Uterus (tissue), 4 donors: Measurements from ENCODE around the gene TMEM245. TPM values are rescaled to one million over a fixed set of nuclear protein-coding genes. Genes with fewer than 3 reads are reported as not detected.

Experiments
- DNase-seq, 2 donors: peaks; one replicate each; pipeline ENCODE4 v3.0.0-alpha.2; 2019 to 2020
- H3K27ac ChIP-seq, 2 donors: fragments of 200-600 bp; sonication (generic); 1 replicate in 1 of 2; 2 replicates in 1 of 2; pipeline ENCODE4 v1.5.1; 2016 to 2018
- H3K27me3 ChIP-seq, 2 donors: fragments of 200-600 bp; sonication (generic); one replicate each; pipeline ENCODE4 v1.5.1; 2018 to 2019; ENCODE audit warnings: control low read depth in 1 of 2
- H3K36me3 ChIP-seq, 2 donors: fragments of 200-600 bp; sonication (generic); one replicate each; pipeline ENCODE4 v1.5.1; 2019; ENCODE audit warnings: control low read depth in 1 of 2
- H3K4me1 ChIP-seq, 2 donors: fragments of 200-600 bp; sonication (generic); one replicate each; pipeline ENCODE4 v1.5.1; 2018 to 2019; ENCODE audit warnings: control low read depth in 1 of 2
- H3K4me3 ChIP-seq, 2 donors: fragments of 200-600 bp; sonication (generic); 1 replicate in 1 of 2; 2 replicates in 1 of 2; pipeline ENCODE4 v1.5.1; 2018 to 2019; ENCODE audit warnings: mild to moderate bottlenecking in 1 of 2
- H3K9me3 ChIP-seq, 2 donors: fragments of 200-600 bp; sonication (generic); one replicate each; pipeline ENCODE4 v1.5.1; 2019; ENCODE audit warnings: control low read depth in 1 of 2
- CTCF ChIP-seq, 4 experiments: fragments of 200-600 bp in 2 of 4; fragments of 450-650 bp in 2 of 4; sonication (generic) in 2 of 4; IDR thresholded peaks; one replicate each; pipeline ENCODE4 v1.5.1; 2016 to 2019; ENCODE audit warnings: antibody characterized with exemption in 4 of 4, mild to moderate bottlenecking in 2 of 4, moderate library complexity in 1 of 4
- POLR2A ChIP-seq, 2 donors: fragments of 450-650 bp; IDR thresholded peaks; one replicate each; pipeline ENCODE4 v1.6.1; 2016; ENCODE audit warnings: antibody characterized with exemption in 2 of 2, mild to moderate bottlenecking in 1 of 2, moderate library complexity in 1 of 2
- intact Hi-C: fragments of 100-400 bp; cut with DNase I; formaldehyde crosslinking; loops from one replicate; pipeline ENCODE4 v1.15.1; 2023; ENCODE audit warnings: low total_unique reads
- total RNA-seq, 4 donors: library from RNA; depleted of rRNA in 3 of 4; stranded (reverse); fragments of >200 nt in 3 of 4; gene quantifications; one replicate each; pipeline versions ENCODE4 v1.1.0 to v1.2.4, GENCODE V29; 2014 to 2023
- donor health status: DM: yes; HTN: yes; CAD: no.

The TMEM245 gene
- total RNA-seq, 4 donors from 2014 or later: 59.7 to 80.0 (median 76.0) TPM

GRCh38 chr9:109037946-109038715 lies 81.6 kb downstream of the TMEM245 start:
- intact Hi-C loops: no loop called here
- Histone ChIP-seq H3K9me3 (no peaks in the 10 kb centered on the region), H3K36me3 (no peaks in the 10 kb centered on the region), H3K4me3 (no peak overlapping the region), H3K27me3 (no peaks in the 10 kb centered on the region), H3K4me1 (peaks cover 0 to 7% of the 10 kb centered on the region in 2 donors), H3K27ac (no peak overlapping the region)
- TF ChIP-seq CTCF (IDR thresholded peaks at IDR 0.05): no peak
- no peak for TF ChIP-seq POLR2A (IDR thresholded peaks at IDR 0.05)
- DNase-seq: no peak

- Histone ChIP-seq H3K27ac (peak overlapping the region; percentile 41 to 59), H3K36me3 (no peaks in the 10 kb centered on the region), H3K9me3 (no peaks in the 10 kb centered on the region), H3K4me1 (peaks cover 0 to 7% of the 10 kb centered on the region in 2 donors), H3K27me3 (no peaks in the 10 kb centered on the region), H3K4me3 (no peak overlapping the region)
- TF ChIP-seq CTCF (IDR thresholded peaks at IDR 0.05) (no peak), POLR2A (IDR thresholded peaks at IDR 0.05) (no peak)
- intact Hi-C loops: no loop called here
- DNase-seq: no peak
Measured at GRCh38 chr9:109036744-109037680, 82.7 kb downstream of the TMEM245 start.

GRCh38 chr9:109035684-109036423 lies 83.9 kb downstream of the TMEM245 start:
- no peaks in the 10 kb centered on the region for H3K36me3 ChIP-seq
- H3K27ac ChIP-seq: peak overlapping the region; percentile 41 to 59
- TF ChIP-seq POLR2A (IDR thresholded peaks at IDR 0.05) (no peak), CTCF (IDR thresholded peaks at IDR 0.05) (no peak)
- intact Hi-C loops: no loop called here
- peaks cover 0 to 7% of the 10 kb centered on the region in 2 donors for H3K4me1 ChIP-seq
- H3K4me3 ChIP-seq: no peak overlapping the region
- no peaks in the 10 kb centered on the region for H3K27me3 ChIP-seq
- peak; percentile 27 to 61 for DNase-seq
- no peaks in the 10 kb centered on the region for H3K9me3 ChIP-seq

- Histone ChIP-seq H3K4me3 (no peak overlapping the region), H3K4me1 (peaks cover 0 to 7% of the 10 kb centered on the region in 2 donors), H3K27ac (no peak overlapping the region), H3K9me3 (no peaks in the 10 kb centered on the region), H3K27me3 (no peaks in the 10 kb centered on the region), H3K36me3 (no peaks in the 10 kb centered on the region)
- no peak for DNase-seq
- TF ChIP-seq CTCF (IDR thresholded peaks at IDR 0.05): no peak
- TF ChIP-seq POLR2A (IDR thresholded peaks at IDR 0.05): no peak
- intact Hi-C loops: no loop called here
Measured at GRCh38 chr9:109033941-109034700, 85.6 kb downstream of the TMEM245 start.
